Chondrocyte (in vitro differentiated cells): Measurements from ENCODE around the gene RBAK. TPM values are rescaled to one million over a fixed set of nuclear protein-coding genes. Genes with fewer than 3 reads are reported as not detected.
"Not testable (repeated sequence)": the region's sequence is repeated elsewhere in the genome, so short reads cannot be mapped to it uniquely, and the experiment has no call there.

Source experiments
- DNase-seq: peaks from one replicate; pipeline ENCODE4 v3.0.0; 2021; ENCODE audit warnings: mixed read lengths, low spot score
- H3K27ac Mint-ChIP-seq: one replicate; pipeline ENCODE4 v1.8.0; 2021; ENCODE audit warnings: mild to moderate bottlenecking, moderate library complexity, mixed read lengths; ENCODE audit not compliant: unreplicated experiment
- H3K27me3 Mint-ChIP-seq: 2 replicates; pipeline ENCODE4 v1.8.0; 2021; ENCODE audit warnings: low read depth, mixed read lengths
- H3K36me3 Mint-ChIP-seq: 2 replicates; pipeline ENCODE4 v1.8.0; 2021; ENCODE audit warnings: low read depth, mixed read lengths
- H3K4me1 Mint-ChIP-seq: 2 replicates; pipeline ENCODE4 v1.8.0; 2021; ENCODE audit warnings: low read depth, mild to moderate bottlenecking, mixed read lengths
- H3K4me3 Mint-ChIP-seq: one replicate; pipeline ENCODE4 v1.8.0; 2021; ENCODE audit warnings: mild to moderate bottlenecking, moderate library complexity, mixed read lengths; ENCODE audit not compliant: unreplicated experiment
- H3K9me3 Mint-ChIP-seq: 2 replicates; pipeline ENCODE4 v1.8.0; 2021; ENCODE audit warnings: low read depth, mixed read lengths
- total RNA-seq: library from RNA; stranded (reverse); gene quantifications from 3 replicates; pipeline ENCODE4 v1.2.1, GENCODE V29; 2021
- TF ChIP-seq, protein P1 (sequence below): fragments of 200-600 bp; sonication (generic); IDR thresholded peaks from 2 replicates; pipeline ENCODE4 v1.5.0; 2021; ENCODE audit warnings: antibody characterized with exemption, mild to moderate bottlenecking, moderate library complexity

Gene RBAK
- total RNA-seq, 1 donor from 2014 or later, result 10.0 TPM

DNA sequence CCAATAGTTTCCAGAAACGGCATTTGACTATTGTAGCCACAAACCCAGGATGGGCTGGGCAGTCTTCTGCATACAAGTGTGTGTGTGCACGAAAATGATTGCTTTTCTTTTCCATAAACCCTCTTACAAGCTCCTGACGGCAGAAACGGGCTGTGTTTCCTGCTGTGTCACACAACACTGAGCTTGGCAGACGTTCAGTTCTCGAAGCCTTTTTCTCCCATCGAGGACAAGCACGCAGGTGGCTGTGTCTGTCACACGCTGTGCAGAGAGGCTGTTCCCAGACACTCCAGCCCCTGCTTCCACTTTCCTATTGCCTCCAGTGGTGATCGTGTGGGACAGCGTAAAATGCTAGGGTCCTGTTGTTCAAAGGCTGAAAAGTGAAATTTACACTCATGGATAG, 32.1 kb downstream of the RBAK start:
- TF ChIP-seq, protein P1, sequence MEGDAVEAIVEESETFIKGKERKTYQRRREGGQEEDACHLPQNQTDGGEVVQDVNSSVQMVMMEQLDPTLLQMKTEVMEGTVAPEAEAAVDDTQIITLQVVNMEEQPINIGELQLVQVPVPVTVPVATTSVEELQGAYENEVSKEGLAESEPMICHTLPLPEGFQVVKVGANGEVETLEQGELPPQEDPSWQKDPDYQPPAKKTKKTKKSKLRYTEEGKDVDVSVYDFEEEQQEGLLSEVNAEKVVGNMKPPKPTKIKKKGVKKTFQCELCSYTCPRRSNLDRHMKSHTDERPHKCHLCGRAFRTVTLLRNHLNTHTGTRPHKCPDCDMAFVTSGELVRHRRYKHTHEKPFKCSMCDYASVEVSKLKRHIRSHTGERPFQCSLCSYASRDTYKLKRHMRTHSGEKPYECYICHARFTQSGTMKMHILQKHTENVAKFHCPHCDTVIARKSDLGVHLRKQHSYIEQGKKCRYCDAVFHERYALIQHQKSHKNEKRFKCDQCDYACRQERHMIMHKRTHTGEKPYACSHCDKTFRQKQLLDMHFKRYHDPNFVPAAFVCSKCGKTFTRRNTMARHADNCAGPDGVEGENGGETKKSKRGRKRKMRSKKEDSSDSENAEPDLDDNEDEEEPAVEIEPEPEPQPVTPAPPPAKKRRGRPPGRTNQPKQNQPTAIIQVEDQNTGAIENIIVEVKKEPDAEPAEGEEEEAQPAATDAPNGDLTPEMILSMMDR, result no peak

DNA sequence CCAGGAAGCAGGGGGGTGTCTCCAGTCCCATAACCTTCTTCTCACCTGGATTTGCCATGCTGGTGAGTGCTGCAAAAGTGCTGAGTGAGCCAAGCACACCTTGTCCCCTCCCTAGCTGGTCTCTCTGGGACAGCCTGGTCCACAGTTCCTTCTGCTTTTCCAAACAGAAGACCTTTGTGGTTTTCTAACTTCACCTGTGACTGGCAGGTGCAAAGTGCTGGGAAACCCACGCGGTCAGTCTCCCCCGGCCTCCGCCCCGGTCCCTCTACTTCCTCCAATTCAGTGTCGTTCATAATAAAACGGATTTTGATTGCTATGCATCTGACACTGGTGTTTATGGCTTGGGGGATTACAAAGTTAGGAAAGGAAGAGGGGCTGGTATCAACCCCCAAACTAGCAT, 37.1 kb downstream of the RBAK start:
- Mint-ChIP-seq H3K27me3 (peaks cover 26% of the 10 kb centered on the region), H3K9me3 (no peaks in the 10 kb centered on the region), H3K27ac (no peak overlapping the region), H3K36me3 (no peaks in the 10 kb centered on the region), H3K4me3 (no peak overlapping the region), H3K4me1 (no peaks in the 10 kb centered on the region)
- TF ChIP-seq, protein P1, result no peak
- DNase-seq, result no peak

More for the DNA sequence above, 32.1 kb downstream of the RBAK start:
- Mint-ChIP-seq H3K27me3 (peaks cover 7% of the 10 kb centered on the region), H3K4me1 (no peaks in the 10 kb centered on the region), H3K4me3 (no peak overlapping the region), H3K27ac (no peak overlapping the region), H3K9me3 (no peaks in the 10 kb centered on the region), H3K36me3 (no peaks in the 10 kb centered on the region)
- no peak for DNase-seq

DNA sequence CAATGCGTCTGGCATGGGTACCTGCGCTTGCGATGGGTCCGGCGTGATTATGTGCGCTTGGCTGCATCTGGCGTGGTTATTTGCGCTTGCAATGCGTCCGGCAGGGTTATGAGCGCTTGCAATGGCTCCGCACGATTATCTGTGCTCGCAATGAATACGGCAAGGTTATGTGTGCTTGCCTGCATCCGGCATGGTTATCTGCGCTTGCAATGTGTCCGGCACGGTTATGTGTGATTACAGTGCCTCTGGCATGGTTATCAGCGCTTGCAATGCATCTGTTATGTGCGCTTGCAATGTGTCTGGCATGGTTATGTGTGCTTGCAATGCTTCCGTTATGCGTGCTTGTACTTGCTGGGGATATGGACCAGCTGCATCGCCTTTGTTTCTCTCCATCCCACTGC, 37.7 kb downstream of the RBAK start:
- DNase-seq, result no peak
- Mint-ChIP-seq H3K27me3 (peaks cover 23% of the 10 kb centered on the region), H3K9me3 (no peaks in the 10 kb centered on the region), H3K36me3 (no peaks in the 10 kb centered on the region), H3K4me3 (no peak overlapping the region), H3K27ac (no peak overlapping the region), H3K4me1 (no peaks in the 10 kb centered on the region)
- TF ChIP-seq, protein P1, result no peak

DNA sequence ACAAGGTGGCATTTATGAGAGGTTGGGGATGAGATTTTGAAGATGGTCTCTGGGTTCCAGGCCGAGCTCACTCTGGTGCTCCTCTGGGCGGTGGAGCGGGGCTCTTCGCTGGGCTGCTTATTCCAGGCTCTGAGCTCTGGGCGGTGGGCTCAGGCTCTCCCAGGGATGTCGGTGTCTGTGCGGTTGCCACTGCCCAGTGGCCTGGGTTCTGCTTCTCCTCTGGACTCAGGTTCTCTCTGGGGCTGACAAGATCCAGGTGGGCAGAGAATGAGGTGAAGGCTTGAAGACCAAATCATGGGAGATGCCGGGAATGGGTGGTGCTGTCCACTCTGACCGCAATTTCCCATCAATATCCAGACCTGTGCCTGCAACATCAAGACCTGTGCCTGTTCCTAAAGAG, 40.6 kb downstream of the RBAK start:
- Mint-ChIP-seq H3K27ac (no peak overlapping the region), H3K36me3 (no peaks in the 10 kb centered on the region), H3K4me3 (no peak overlapping the region), H3K27me3 (peaks cover 25% of the 10 kb centered on the region), H3K9me3 (no peaks in the 10 kb centered on the region), H3K4me1 (no peaks in the 10 kb centered on the region)
- TF ChIP-seq, protein P1, result no peak
- no peak for DNase-seq

DNA sequence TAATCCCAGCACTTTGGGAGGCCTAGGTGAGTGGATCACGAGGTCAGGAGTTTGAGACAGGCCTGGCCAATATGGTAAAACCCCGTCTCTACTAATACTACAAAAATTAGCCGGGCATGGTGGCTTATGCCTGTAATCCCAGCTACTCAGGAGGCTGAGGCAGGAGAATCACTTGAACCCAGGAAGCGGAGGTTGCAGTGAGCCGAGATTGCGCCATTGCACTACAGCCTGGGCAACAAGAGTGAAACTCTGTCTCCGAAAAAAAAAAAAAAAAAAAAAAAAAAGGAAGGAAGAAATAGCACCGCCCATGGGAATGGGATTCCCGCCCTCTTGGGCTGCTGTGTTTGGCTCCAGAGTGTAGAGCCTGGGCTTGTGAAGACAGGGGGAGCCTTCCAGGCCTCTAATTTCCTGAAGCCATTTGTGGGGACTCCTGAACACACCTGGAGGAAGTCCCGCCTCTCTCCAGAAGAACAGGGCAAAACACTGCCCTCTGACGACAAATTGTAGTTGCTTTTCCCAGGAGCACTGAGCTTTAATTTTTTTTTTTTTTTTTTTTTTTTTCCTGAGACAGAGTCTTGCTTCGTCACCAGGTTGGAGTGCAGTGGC, 42.7 kb downstream of the RBAK start:
- H3K9me3 Mint-ChIP-seq, H3K27ac Mint-ChIP-seq, H3K4me1 Mint-ChIP-seq, H3K36me3 Mint-ChIP-seq, H3K4me3 Mint-ChIP-seq: not testable (repeated sequence)
- peak; percentile 20 for DNase-seq
- H3K27me3 Mint-ChIP-seq, result peaks cover 23% of the 10 kb centered on the region

DNA sequence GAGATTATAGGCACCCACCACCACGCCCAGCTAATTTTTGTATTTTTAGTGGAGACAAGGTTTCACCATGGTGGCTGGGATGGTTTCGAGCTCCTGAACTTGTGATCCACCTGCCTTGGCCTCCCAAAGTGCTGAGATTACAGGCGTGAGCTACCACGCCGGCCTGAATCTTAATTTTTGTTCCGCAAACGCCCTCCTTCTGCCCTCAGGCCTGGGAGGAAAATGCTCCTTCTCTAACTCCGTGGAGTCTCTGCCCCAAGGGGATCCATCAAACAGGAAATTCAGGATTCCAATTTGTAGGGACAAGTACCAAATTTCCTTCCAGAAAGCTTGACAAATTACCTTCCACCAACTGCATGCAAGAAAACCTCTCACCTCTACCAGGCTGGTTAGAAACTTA, 43.2 kb downstream of the RBAK start:
- no peak for DNase-seq
- H3K27ac Mint-ChIP-seq, result no peak overlapping the region
- H3K4me3 Mint-ChIP-seq, result no peak overlapping the region
- H3K36me3 Mint-ChIP-seq, result peaks cover 3% of the 10 kb centered on the region
- peaks cover 21% of the 10 kb centered on the region for H3K27me3 Mint-ChIP-seq
- peaks cover 9% of the 10 kb centered on the region for H3K9me3 Mint-ChIP-seq
- TF ChIP-seq, protein P1, result no peak
- no peaks in the 10 kb centered on the region for H3K4me1 Mint-ChIP-seq
